T-helper 17 cell (primary cell): Measurements from ENCODE around the gene XRN2. TPM values are rescaled to one million over a fixed set of nuclear protein-coding genes. Genes with fewer than 3 reads are reported as not detected.
"Not testable (repeated sequence)": the region's sequence is repeated elsewhere in the genome, so short reads cannot be mapped to it uniquely, and the experiment has no call there.

ENCODE experiments used
- ATAC-seq: fragments of 150-1000 bp; cut with Tn5 transposase; 2 replicates; pipeline ENCODE4 v1.10.0; 2021; ENCODE audit warnings: mild to moderate bottlenecking, moderate library complexity
- DNase-seq, 3 donors: peaks; one replicate each; pipeline versions ENCODE4 v3.0.0 to v3.0.0-alpha.2; 2020 to 2021
- H3K9me3 ChIP-seq: one replicate; pipeline ENCODE4 v1.7.0; 2013; ENCODE audit warnings: low read length, mild to moderate bottlenecking; ENCODE audit not compliant: control insufficient read depth, poor library complexity, severe bottlenecking
- H3K27ac Mint-ChIP-seq: one replicate; pipeline ENCODE4 v1.8.0; 2022; ENCODE audit warnings: mild to moderate bottlenecking, moderate library complexity, mixed read lengths
- H3K27me3 Mint-ChIP-seq: one replicate; pipeline ENCODE4 v1.8.0; 2022; ENCODE audit warnings: mixed read lengths
- H3K36me3 Mint-ChIP-seq: one replicate; pipeline ENCODE4 v1.8.0; 2022; ENCODE audit warnings: low read depth, mixed read lengths
- H3K4me1 Mint-ChIP-seq: one replicate; pipeline ENCODE4 v1.8.0; 2022; ENCODE audit warnings: mild to moderate bottlenecking, mixed read lengths
- H3K4me3 Mint-ChIP-seq: one replicate; pipeline ENCODE4 v1.8.0; 2022; ENCODE audit warnings: mild to moderate bottlenecking, moderate library complexity, mixed read lengths
- total RNA-seq, 4 donors: library from RNA in 2 of 4; stranded (reverse) in 2 of 4; gene quantifications; one replicate each; pipeline ENCODE4 v1.2.3 and lab custom pipeline; 2022 to 2026

XRN2 gene
- total RNA-seq, 2 donors from 2014 or later = 53.7 to 59.2 TPM

- ATAC-seq (no peak), DNase-seq (no peak)
- Mint-ChIP-seq H3K4me3 (no peak overlapping the region), H3K27me3 (no peaks in the 10 kb centered on the region), H3K36me3 (peaks cover 27% of the 10 kb centered on the region), H3K27ac (no peak overlapping the region), H3K4me1 (peaks cover 11% of the 10 kb centered on the region)
- no peaks in the 10 kb centered on the region for H3K9me3 ChIP-seq
These were observed 62.6 kb downstream of the XRN2 start for GRCh38 chr20:21365771-21366170.

- H3K27ac Mint-ChIP-seq, ATAC-seq, H3K4me3 Mint-ChIP-seq, H3K27me3 Mint-ChIP-seq, DNase-seq, H3K9me3 ChIP-seq: not testable (repeated sequence)
- Mint-ChIP-seq H3K4me1 (peaks cover 11% of the 10 kb centered on the region), H3K36me3 (peaks cover 27% of the 10 kb centered on the region)
These were observed 63.1 kb downstream of the XRN2 start for GRCh38 chr20:21366273-21366672.

GRCh38 chr20:21368791-21369190 lies 65.7 kb downstream of the XRN2 start:
- Mint-ChIP-seq H3K4me3 (no peak overlapping the region), H3K36me3 (peaks cover 24% of the 10 kb centered on the region), H3K27me3 (no peaks in the 10 kb centered on the region), H3K4me1 (peaks cover 15% of the 10 kb centered on the region), H3K27ac (peak overlapping the region; percentile 17)
- ATAC-seq (no peak), DNase-seq (no peak)
- no peaks in the 10 kb centered on the region for H3K9me3 ChIP-seq

- Mint-ChIP-seq H3K27ac (no peak overlapping the region), H3K4me1 (peaks cover 19% of the 10 kb centered on the region), H3K27me3 (no peaks in the 10 kb centered on the region), H3K4me3 (no peak overlapping the region), H3K36me3 (peaks cover 24% of the 10 kb centered on the region)
- ATAC-seq (no peak), DNase-seq (no peak)
- no peaks in the 10 kb centered on the region for H3K9me3 ChIP-seq
These were observed 68.1 kb downstream of the XRN2 start for GRCh38 chr20:21371193-21371592.

- Mint-ChIP-seq H3K27ac (no peak overlapping the region), H3K36me3 (peaks cover 26% of the 10 kb centered on the region), H3K4me1 (peaks cover 22% of the 10 kb centered on the region), H3K27me3 (no peaks in the 10 kb centered on the region), H3K4me3 (no peak overlapping the region)
- DNase-seq (no peak), ATAC-seq (no peak)
- no peaks in the 10 kb centered on the region for H3K9me3 ChIP-seq
These were observed 68.9 kb downstream of the XRN2 start for GRCh38 chr20:21372016-21372415.

GRCh38 chr20:21373436-21373835 lies 70.3 kb downstream of the XRN2 start:
- DNase-seq (no peak), ATAC-seq (no peak)
- no peak overlapping the region for H3K4me3 Mint-ChIP-seq
- H3K4me1 Mint-ChIP-seq = peaks cover 20% of the 10 kb centered on the region
- H3K27ac Mint-ChIP-seq = no peak overlapping the region
- no peaks in the 10 kb centered on the region for H3K9me3 ChIP-seq
- no peaks in the 10 kb centered on the region for H3K27me3 Mint-ChIP-seq
- H3K36me3 Mint-ChIP-seq = peaks cover 23% of the 10 kb centered on the region

- no peak for ATAC-seq
- no peak for DNase-seq
- no peaks in the 10 kb centered on the region for H3K9me3 ChIP-seq
- Mint-ChIP-seq H3K4me1 (peaks cover 19% of the 10 kb centered on the region), H3K4me3 (no peak overlapping the region), H3K36me3 (peaks cover 17% of the 10 kb centered on the region), H3K27me3 (no peaks in the 10 kb centered on the region), H3K27ac (no peak overlapping the region)
These were observed 73.5 kb downstream of the XRN2 start for GRCh38 chr20:21376626-21377025.

GRCh38 chr20:21377701-21378100 lies 74.6 kb downstream of the XRN2 start:
- no peak for DNase-seq
- Mint-ChIP-seq H3K4me3 (no peak overlapping the region), H3K27me3 (no peaks in the 10 kb centered on the region), H3K4me1 (peaks cover 15% of the 10 kb centered on the region), H3K36me3 (peaks cover 14% of the 10 kb centered on the region), H3K27ac (no peak overlapping the region)
- H3K9me3 ChIP-seq = no peaks in the 10 kb centered on the region
- ATAC-seq = no peak

GRCh38 chr20:21378259-21378658 lies 75.1 kb downstream of the XRN2 start:
- DNase-seq (no peak), ATAC-seq (no peak)
- peaks cover 15% of the 10 kb centered on the region for H3K4me1 Mint-ChIP-seq
- H3K4me3 Mint-ChIP-seq = no peak overlapping the region
- no peak overlapping the region for H3K27ac Mint-ChIP-seq
- H3K27me3 Mint-ChIP-seq = no peaks in the 10 kb centered on the region
- H3K36me3 Mint-ChIP-seq = peaks cover 14% of the 10 kb centered on the region
- H3K9me3 ChIP-seq = no peaks in the 10 kb centered on the region

GRCh38 chr20:21380711-21381110 lies 77.6 kb downstream of the XRN2 start:
- Mint-ChIP-seq H3K27ac (no peak overlapping the region), H3K36me3 (peaks cover 9% of the 10 kb centered on the region)
- no peak for ATAC-seq

GRCh38 chr20:21381619-21382018 lies 78.5 kb downstream of the XRN2 start:
- peaks cover 4% of the 10 kb centered on the region for H3K4me1 Mint-ChIP-seq

More at GRCh38 chr20:21380711-21381110, 77.6 kb downstream of the XRN2 start:
- peaks cover 7% of the 10 kb centered on the region for H3K4me1 Mint-ChIP-seq
- H3K27me3 Mint-ChIP-seq = no peaks in the 10 kb centered on the region
- DNase-seq = no peak
- no peak overlapping the region for H3K4me3 Mint-ChIP-seq
- H3K9me3 ChIP-seq = no peaks in the 10 kb centered on the region

GRCh38 chr20:21384308-21384892 lies 81.3 kb downstream of the XRN2 start:
- no peak for ATAC-seq
- H3K9me3 ChIP-seq = no peaks in the 10 kb centered on the region
- Mint-ChIP-seq H3K36me3 (no peaks in the 10 kb centered on the region), H3K4me1 (no peaks in the 10 kb centered on the region), H3K27me3 (no peaks in the 10 kb centered on the region), H3K27ac (no peak overlapping the region), H3K4me3 (peak overlapping the region; percentile 25)
- DNase-seq = no peak

More at GRCh38 chr20:21381619-21382018, 78.5 kb downstream of the XRN2 start:
- ATAC-seq (no peak), DNase-seq (no peak)
- no peaks in the 10 kb centered on the region for H3K27me3 Mint-ChIP-seq
- H3K9me3 ChIP-seq = no peaks in the 10 kb centered on the region
- H3K36me3 Mint-ChIP-seq = peaks cover 5% of the 10 kb centered on the region
- H3K4me3 Mint-ChIP-seq = no peak overlapping the region
- H3K27ac Mint-ChIP-seq = no peak overlapping the region

- no peaks in the 10 kb centered on the region for H3K9me3 ChIP-seq
- DNase-seq (no peak), ATAC-seq (no peak)
- H3K4me3 Mint-ChIP-seq = no peak overlapping the region
- H3K36me3 Mint-ChIP-seq = no peaks in the 10 kb centered on the region
- H3K4me1 Mint-ChIP-seq = peaks cover 2% of the 10 kb centered on the region
- H3K27me3 Mint-ChIP-seq = peaks cover 5% of the 10 kb centered on the region
- H3K27ac Mint-ChIP-seq = no peak overlapping the region
These were observed 83.0 kb downstream of the XRN2 start for GRCh38 chr20:21386111-21386510.

GRCh38 chr20:21387528-21387927 lies 84.4 kb downstream of the XRN2 start:
- H3K36me3 Mint-ChIP-seq = peaks cover 4% of the 10 kb centered on the region

More at GRCh38 chr20:21387528-21387927, 84.4 kb downstream of the XRN2 start:
- no peaks in the 10 kb centered on the region for H3K9me3 ChIP-seq
- Mint-ChIP-seq H3K4me1 (peaks cover 7% of the 10 kb centered on the region), H3K27ac (no peak overlapping the region), H3K27me3 (peaks cover 16% of the 10 kb centered on the region), H3K4me3 (no peak overlapping the region)
- DNase-seq (no peak), ATAC-seq (no peak)
